Nucleus accumbens (tissue), 56 donors: Measurements from ENCODE around the gene FAF1.

ENCODE experiments used
- DNase-seq, 56 donors: peaks; one replicate each; lab custom pipeline; 2025; lab: John Stamatoyannopoulos, UW

Gene FAF1

DNA sequence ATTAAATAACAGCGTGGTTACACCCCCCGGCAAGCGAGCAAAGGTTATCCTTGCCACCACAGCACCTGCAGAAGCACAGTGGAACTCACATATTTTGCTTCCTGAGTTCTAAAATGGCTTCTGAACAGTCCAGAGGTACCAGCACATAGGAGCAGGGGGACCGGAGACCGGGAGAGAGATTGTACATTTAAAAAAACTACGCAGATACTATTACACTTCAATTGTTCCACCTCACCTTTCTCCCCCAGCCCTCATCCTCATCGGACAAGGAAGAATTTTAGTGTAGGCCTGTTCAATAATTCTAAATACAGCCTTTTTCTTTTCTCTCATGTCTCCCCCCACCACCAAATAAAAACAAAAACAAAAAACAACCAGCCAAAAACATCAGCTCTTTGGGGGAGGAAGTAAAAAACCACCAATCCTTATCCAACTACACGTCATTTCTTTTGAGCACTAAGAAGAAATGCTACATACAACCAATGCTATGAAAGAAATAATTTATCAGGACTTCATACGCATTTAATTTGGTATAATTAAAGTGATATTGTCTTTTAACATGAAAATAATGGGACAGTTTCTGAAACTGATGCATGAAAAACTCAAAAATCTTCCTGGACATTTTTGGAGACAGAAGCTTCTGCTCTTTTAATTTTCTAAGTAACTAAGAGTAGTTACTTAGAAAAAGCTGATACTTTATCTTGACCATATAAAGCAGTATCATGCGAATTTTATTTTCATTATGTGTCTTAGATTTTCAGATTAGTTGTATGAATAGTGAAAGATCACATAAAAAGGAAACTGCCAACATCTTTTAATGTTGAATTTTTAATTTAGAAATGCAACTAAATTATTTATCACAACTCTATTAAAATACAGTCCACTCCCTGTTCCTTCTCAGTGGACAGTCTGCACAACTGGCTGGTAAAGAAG is 19.1 kb upstream of the FAF1 start:
- DNase-seq: peak in 6 of 56 donors; percentile 6 to 23 (median 20)

GRCh38 chr1:50978144-50978851 is 18.2 kb upstream of the FAF1 start:
- peak in 32 of 56 donors; percentile 10 to 72 (median 44) for DNase-seq

GRCh38 chr1:50977575-50978143 is 17.6 kb upstream of the FAF1 start:
- DNase-seq: peak in 38 of 56 donors; percentile 6 to 76 (median 46)

DNA sequence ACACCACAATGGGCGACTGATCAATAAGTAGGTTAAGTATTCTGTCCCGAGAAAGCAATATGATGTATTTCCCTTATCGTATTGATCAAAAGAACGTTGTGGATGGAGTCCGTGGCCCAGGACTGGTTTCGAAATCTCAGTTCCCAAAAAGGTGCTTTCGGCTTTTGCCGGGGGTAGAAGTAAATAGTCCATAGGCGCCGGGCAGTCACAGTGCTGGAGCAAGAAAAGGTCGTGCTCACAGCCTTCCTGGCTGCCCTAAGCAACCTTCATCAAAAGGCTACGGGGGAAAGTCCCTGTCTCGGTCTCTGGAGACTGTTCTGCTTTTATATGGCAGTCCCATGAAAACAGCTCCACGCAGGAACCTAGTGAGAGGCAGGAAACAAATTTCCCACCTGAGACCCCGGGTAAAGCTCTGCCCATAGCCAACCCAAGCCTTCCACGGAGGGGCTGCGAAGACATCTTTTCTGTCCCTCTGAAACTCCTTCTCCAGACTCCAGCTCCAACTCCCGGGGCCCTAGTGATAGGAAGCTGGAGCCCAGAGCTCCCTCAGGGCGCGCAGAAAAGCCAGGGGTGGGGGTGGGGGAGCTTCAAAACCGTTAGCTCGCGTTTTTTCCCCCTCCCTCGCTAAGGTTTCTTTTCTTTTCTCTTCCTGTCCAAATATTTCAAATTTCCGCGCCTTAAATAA is 17.0 kb upstream of the FAF1 start:
- peak in 18 of 56 donors; percentile 4 to 66 (median 32) for DNase-seq

- DNase-seq: peak in 4 of 56 donors; percentile 13 to 41 (median 32)
Observed at GRCh38 chr1:50976111-50976889, 16.2 kb upstream of the FAF1 start.

DNA sequence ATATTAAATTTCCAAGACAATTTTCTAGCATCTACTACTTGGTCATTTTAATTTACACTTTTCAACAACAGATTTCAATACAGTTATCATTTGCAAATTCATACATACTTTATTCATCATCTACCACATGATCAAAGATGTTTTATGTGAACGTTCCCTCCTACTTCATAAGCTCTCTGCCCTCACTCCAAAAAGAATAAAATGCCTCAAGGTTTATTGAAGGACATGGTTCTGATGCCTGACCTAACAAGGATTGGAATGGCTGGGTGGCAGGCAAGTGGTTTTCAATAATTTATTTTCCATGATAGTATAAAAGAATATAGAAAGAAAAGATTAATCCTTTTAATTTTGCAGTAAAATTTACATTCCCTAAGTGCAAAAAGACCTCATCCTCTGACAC is 15.4 kb upstream of the FAF1 start:
- DNase-seq: no peak

GRCh38 chr1:50974618-50974935 is 14.5 kb upstream of the FAF1 start:
- DNase-seq: no peak

GRCh38 chr1:50973875-50974617 is 14.0 kb upstream of the FAF1 start:
- DNase-seq: peak in 4 of 56 donors; percentile 18 to 36 (median 28)

DNA sequence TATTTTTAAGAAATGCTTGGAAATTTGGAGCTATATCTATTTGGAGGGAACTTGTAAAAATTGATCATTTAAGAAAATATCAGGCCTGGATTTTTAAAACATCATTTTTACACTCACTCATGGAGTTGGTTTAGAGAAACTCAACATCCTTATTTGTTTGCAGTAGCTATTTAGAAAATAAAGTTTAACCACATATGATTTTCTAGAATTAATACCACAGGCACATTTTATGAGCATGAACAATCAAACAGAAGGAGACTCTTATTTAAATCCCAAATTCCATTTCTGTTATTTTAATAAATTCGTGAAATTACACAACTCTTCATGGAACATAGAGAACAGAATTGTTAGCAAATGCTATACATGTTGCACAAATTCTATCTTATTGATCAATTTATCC is 13.2 kb upstream of the FAF1 start:
- no peak for DNase-seq

DNA sequence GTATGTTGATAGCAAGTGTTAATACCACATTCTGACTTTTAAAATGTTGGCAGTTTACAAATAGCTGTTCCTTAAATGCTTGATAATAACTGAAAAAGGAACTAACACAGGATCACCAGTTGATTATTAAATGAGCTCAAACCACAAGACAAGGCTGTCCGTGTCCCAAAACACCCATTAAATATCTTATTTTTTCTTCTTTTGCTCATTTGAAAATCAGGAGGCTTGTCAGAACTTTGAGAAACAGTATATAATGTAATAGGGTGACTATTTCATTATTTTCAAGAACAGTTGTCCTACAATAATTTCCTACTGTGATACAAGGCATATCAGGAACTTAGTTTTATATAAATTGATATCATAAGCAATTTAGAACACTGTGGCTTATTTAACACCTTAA is 12.7 kb upstream of the FAF1 start:
- DNase-seq: no peak

- no peak for DNase-seq
Observed at GRCh38 chr1:50971748-50972305, 11.8 kb upstream of the FAF1 start.

DNA sequence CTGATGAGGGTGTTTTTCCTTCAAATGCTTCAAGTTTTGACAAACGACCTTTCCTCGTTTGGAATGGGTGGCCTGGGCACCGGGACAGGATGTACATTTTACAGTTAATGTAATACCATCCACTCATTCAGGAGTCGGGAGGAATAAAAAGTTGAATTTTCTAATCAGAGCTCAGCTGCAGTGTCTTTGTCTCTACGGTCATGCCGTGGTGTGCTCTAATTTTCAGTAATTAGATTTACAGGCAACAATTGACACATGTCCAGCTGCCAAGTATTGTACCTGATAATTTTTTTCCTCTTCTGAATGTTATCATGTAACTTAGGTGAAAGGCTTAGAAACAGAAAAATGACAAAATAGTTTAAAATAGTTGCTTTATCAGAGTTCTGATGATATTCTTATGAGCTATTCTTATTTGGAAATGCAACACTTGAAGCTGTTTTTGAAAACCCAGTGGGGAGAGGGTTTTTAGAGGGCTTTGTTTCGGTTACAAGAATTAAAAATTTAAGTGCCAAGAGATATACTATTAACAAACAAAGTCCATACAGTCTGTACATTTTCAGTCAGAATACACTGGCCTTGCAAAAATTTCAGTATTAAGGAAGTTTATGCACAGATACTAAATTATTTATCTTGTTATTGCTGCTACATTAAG is 11.0 kb upstream of the FAF1 start:
- peak in 1 of 56 donors; percentile 5 for DNase-seq

DNA sequence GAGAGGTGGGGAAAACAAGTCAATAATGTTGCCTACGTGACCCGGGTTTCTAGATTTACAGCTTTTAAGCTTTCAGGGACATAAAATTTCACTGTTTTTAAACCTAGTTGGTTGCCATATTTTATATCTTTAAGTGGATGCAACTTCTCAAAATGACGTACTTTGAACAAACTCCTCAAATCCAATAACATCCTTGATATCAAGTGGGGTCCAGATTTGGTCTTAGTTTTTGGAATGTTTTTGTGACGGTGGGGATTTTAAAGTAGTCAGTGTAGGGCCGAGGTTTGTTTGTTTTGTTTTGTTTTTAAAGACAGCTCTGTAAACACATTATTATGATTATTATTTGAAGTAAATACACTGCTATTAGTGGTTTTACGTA is 10.4 kb upstream of the FAF1 start:
- DNase-seq: no peak

- DNase-seq: peak in 49 of 56 donors; percentile 18 to 77 (median 54)
Observed at GRCh38 chr1:50969611-50970508, 9.8 kb upstream of the FAF1 start, which contains the start of gene CDKN2C. CDKN2C (plus strand) TSS chr1:50970245; CDS start chr1:50970369, 124 bp downstream.

DNA sequence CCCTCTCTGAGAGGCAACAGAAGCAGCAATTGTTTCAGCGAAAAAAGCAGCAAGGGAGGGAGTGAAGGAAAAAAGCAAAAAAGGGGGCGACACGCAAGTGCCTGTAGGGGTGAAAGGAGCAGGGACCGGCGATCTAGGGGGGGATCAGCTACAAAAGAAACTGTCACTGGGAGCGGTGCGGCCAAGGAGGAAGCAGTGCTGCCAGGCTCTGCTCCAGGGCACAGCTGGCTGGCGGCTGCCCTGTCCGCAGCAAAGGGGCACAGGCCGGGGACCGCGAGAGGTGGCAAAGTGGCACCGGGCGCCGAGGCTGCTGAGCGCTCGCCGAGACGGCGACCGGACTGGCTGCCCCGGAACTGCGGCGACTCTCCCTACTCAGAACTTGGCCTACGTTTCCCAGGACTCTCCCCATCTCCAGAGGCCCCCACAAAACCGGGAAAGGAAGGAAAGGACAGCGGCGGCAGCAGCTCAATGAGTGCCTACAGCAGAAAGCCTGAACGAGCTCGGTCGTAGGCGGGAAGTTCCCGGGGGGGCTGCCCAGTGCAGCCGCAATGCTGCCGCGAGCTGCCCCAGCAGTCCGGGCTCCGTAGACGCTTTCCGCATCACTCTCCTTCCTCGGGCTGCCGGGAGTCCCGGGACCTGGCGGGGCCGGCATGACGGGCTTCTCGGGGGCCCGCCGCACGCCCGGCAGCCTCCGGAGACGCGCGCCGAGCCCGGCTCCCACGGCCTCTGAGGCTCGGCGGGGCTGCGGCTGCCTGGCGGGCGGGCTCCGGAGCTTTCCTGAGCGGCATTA is 8.9 kb upstream of the FAF1 start:
- DNase-seq: peak in 33 of 56 donors; percentile 26 to 75 (median 57)

DNA sequence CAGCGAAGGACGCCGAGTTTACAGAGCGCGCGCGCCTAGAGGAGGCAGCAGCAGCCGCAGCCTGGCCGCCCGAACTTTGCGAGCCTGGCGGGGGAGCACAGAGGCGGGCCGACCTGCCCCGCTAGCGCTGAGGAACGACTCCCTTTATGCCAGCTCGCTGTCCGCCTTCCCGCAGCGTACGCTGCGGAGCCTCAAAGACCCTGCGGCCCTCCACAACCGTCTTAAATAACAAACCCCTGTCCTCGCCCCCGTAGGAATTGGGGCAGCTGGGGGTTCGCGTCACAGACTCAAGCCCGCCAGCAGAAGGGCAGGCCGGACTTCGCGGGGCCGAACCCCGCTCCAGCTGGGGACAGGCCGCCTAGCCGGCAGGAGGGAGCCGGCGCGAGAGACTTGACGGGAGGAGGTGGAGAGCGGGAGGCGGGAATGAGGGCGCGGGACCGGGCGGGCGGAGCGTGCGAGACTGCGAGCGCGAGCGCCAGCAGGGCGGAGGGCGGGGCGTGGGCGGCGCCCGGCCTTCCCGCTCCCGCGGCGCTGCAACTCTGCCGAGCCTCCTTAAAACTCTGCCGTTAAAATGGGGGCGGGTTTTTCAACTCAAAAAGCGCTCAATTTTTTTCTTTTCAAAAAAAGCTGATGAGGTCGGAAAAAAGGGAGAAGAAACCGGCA is 8.2 kb upstream of the FAF1 start:
- peak in 54 of 56 donors; percentile 43 to 95 (median 82) for DNase-seq
